Liver (tissue), 3 donors: ENCODE results near the gene IL9R.

Source experiments
- CTCF ChIP-seq: fragments of 150-350 bp; IDR thresholded peaks from 2 replicates; pipeline ENCODE4 v1.5.1; 2017; ENCODE audit warnings: improper control_type of control experiment, low read depth, low read length; ENCODE audit not compliant: missing input control
- EGR1 ChIP-seq, 2 donors: IDR thresholded peaks; 2 replicates each; pipeline ENCODE4 v1.6.1; 2016 to 2018; ENCODE audit warnings: antibody characterized with exemption in 2 of 2, low read depth in 2 of 2
- FOXA1 ChIP-seq: IDR thresholded peaks from 2 replicates; pipeline ENCODE4 v1.6.1; 2016; ENCODE audit warnings: antibody characterized with exemption
- FOXA2 ChIP-seq: IDR thresholded peaks from 2 replicates; pipeline ENCODE4 v1.6.1; 2016; ENCODE audit warnings: antibody characterized with exemption
- GABPA ChIP-seq, 2 donors: IDR thresholded peaks in 1 of 2; conservative IDR thresholded peaks in 1 of 2; 2 replicates each; pipeline ENCODE4 v1.6.1; 2016; ENCODE audit warnings: antibody characterized with exemption in 2 of 2, mild to moderate bottlenecking in 1 of 2, moderate library complexity in 1 of 2
- HNF4G ChIP-seq: IDR thresholded peaks from 2 replicates; pipeline ENCODE4 v1.6.1; 2016; ENCODE audit warnings: antibody characterized with exemption
- JUND ChIP-seq, 2 donors: IDR thresholded peaks; 2 replicates each; pipeline ENCODE4 v1.6.1; 2016; ENCODE audit warnings: antibody characterized with exemption in 2 of 2
- MAX ChIP-seq: IDR thresholded peaks from 2 replicates; pipeline ENCODE4 v1.6.1; 2016; ENCODE audit warnings: antibody characterized with exemption
- RAD21 ChIP-seq, 2 donors: IDR thresholded peaks; 2 replicates each; pipeline ENCODE4 v1.6.1; 2016; ENCODE audit warnings: antibody characterized with exemption in 2 of 2, mild to moderate bottlenecking in 2 of 2
- REST ChIP-seq: IDR thresholded peaks from 2 replicates; pipeline ENCODE4 v1.6.1; 2016; ENCODE audit warnings: antibody characterized with exemption, mild to moderate bottlenecking
- SP1 ChIP-seq: IDR thresholded peaks from 2 replicates; pipeline ENCODE4 v1.6.1; 2018; ENCODE audit warnings: antibody characterized with exemption, mild to moderate bottlenecking
- TAF1 ChIP-seq: conservative IDR thresholded peaks from 2 replicates; pipeline ENCODE4 v1.6.1; 2016; ENCODE audit warnings: antibody characterized with exemption, mild to moderate bottlenecking
- YY1 ChIP-seq: IDR thresholded peaks from 2 replicates; pipeline ENCODE4 v1.6.1; 2016; ENCODE audit warnings: antibody characterized with exemption, mild to moderate bottlenecking
- donor health status: healthy.
- donor health status: healthy.

- no peak for TF ChIP-seq CTCF
- TF ChIP-seq SP1 = no peak
- no peak for TF ChIP-seq RAD21 (IDR thresholded peaks at IDR 0.05)
- TF ChIP-seq GABPA (IDR thresholded peaks at IDR 0.05 in 1 of 2, conservative IDR thresholded peaks at IDR 0.05 in 1 of 2) = no peak
- TF ChIP-seq YY1 = no peak
- TF ChIP-seq JUND (IDR thresholded peaks at IDR 0.05) = no peak
- TF ChIP-seq FOXA1 = no peak
- no peak for TF ChIP-seq TAF1
- no peak for TF ChIP-seq FOXA2
- TF ChIP-seq REST = no peak
- no peak for TF ChIP-seq EGR1 (IDR thresholded peaks at IDR 0.05; ENCODE audit: low read depth in 2 of 2)
- TF ChIP-seq MAX = no peak
- TF ChIP-seq HNF4G = no peak
These were observed 40.8 kb upstream of the IL9R start for GRCh38 chrX:155956649-155957048.
